ENCODE data around the gene HTR2B. TPM values are rescaled to one million over a fixed set of nuclear protein-coding genes. Genes with fewer than 3 reads are reported as not detected.

HTR2B gene
- total and polyA plus RNA-seq, 2 of the 13 experiments (the other 11 are each of a cell fraction or from before 2014, with no cell fraction given) = 0.08 TPM; not detected in 1

DNA sequence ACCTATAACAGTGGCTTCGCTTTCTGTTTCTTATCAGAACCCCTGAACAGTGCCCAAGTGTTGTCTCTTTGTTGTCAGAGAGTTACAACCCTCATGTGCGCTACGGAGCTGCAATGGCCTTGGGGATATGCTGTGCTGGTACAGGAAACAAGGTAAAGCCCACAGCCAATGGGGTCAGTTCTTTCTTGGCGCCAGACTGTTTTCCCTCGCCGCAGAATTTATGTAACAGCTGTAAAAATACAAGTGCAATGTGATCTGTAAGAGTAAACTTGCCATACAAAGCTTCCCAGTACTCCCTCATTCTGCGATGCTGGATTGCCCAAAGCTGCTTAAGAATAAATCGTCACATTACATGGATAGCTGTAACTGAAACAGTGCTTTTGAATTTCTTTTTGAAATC is 13.9 kb upstream of the HTR2B start:
- Histone ChIP-seq H3K4me3 (replicated peaks in 1 of 3; ENCODE audit: insufficient read depth in 1 of 3, low read depth in 2 of 3, low read length in 3 of 3) (no peak overlapping the region), H3K27ac (ENCODE audit: extremely low read length, insufficient read depth, low read length) (no peak overlapping the region), H3K79me2 (ENCODE audit: insufficient read depth, low read length) (no peaks in the 10 kb centered on the region), H4K20me1 (ENCODE audit: insufficient read depth, low read length) (no peaks in the 10 kb centered on the region), H3K4me1 (ENCODE audit: insufficient read depth, low read length) (peaks cover under 1% of the 10 kb centered on the region; the same call in 1 of the 2 replicates), H3K36me3 (replicated peaks in 1 of 2; ENCODE audit: control insufficient read depth in 1 of 2, insufficient read depth in 2 of 2, low read length in 2 of 2) (peaks cover 5 to 16% of the 10 kb centered on the region in 2 experiments; a peak in 4 of 5 replicates), H3K9me3 (ENCODE audit: low read length) (no peaks in the 10 kb centered on the region), H3K9ac (ENCODE audit: insufficient read depth, low read depth, low read length) (no peak overlapping the region), H3K27me3 (ENCODE audit: control insufficient read depth in 1 of 2, insufficient read depth in 2 of 2, low read length in 2 of 2) (no peaks in the 10 kb centered on the region), H3K4me2 (ENCODE audit: low read depth, low read length) (no peak overlapping the region), H2AFZ (ENCODE audit: low read length) (no peak overlapping the region)
- CTCF ChIA-PET (ENCODE audit: low intra/inter-chr PET ratio, low total read pairs) = no interaction called here
- in situ Hi-C loops (cut with HindIII; ENCODE audit: extremely low pct_ligation_motif_present, low pct_unique_long_range_greater_than_20kb) = no loop called here
- WGBS (ENCODE audit: low lambda C conversion rate) = 98% methylated on average over 8 of the region's 8 CpGs
- ATAC-seq = no peak
- no TSS peak for BruUV-seq (replicated peaks)
- DNase-seq (ENCODE audit: low spot score) = no peak
- intact Hi-C loops (cut with micrococcal nuclease; ENCODE audit: unreplicated experiment) = no loop called here
- FAIRE-seq = no peak
- POLR2A ChIA-PET = no interaction called here
- TF ChIP-seq ZNF281 (CRISPR knock-in tag; IDR thresholded peaks at IDR 0.05; ENCODE audit: borderline replicate concordance) (no peak), PAX8 (CRISPR knock-in tag; IDR thresholded peaks at IDR 0.05; ENCODE audit: borderline replicate concordance) (no peak), PBX2 (CRISPR knock-in tag; IDR thresholded peaks at IDR 0.05) (no peak), ZNF460 (CRISPR knock-in tag; IDR thresholded peaks at IDR 0.05; ENCODE audit: borderline replicate concordance) (no peak), ZNF550 (CRISPR knock-in tag; IDR thresholded peaks at IDR 0.05; ENCODE audit: borderline replicate concordance) (no peak), NFKB2 (CRISPR knock-in tag; IDR thresholded peaks at IDR 0.05; ENCODE audit: borderline replicate concordance) (no peak), SOX6 (IDR thresholded peaks at IDR 0.05) (no peak), SOX6 (CRISPR knock-in tag; IDR thresholded peaks at IDR 0.05) (no peak), ZSCAN30 (CRISPR knock-in tag; IDR thresholded peaks at IDR 0.05) (no peak), ZNF740 (CRISPR knock-in tag; IDR thresholded peaks at IDR 0.05) (no peak), ZNF333 (CRISPR knock-in tag; IDR thresholded peaks at IDR 0.05; ENCODE audit: borderline replicate concordance) (no peak), HMG20A (CRISPR knock-in tag; IDR thresholded peaks at IDR 0.05; ENCODE audit: borderline replicate concordance) (no peak), ZNF598 (CRISPR knock-in tag; IDR thresholded peaks at IDR 0.05; ENCODE audit: borderline replicate concordance) (no peak), ZNF274 (CRISPR knock-in tag; IDR thresholded peaks at IDR 0.05) (no peak), SMYD3 (CRISPR knock-in tag; IDR thresholded peaks at IDR 0.05) (no peak), RAD51 (IDR thresholded peaks at IDR 0.05; ENCODE audit: borderline replicate concordance) (no peak)
- TF ChIP-seq, protein P1, sequence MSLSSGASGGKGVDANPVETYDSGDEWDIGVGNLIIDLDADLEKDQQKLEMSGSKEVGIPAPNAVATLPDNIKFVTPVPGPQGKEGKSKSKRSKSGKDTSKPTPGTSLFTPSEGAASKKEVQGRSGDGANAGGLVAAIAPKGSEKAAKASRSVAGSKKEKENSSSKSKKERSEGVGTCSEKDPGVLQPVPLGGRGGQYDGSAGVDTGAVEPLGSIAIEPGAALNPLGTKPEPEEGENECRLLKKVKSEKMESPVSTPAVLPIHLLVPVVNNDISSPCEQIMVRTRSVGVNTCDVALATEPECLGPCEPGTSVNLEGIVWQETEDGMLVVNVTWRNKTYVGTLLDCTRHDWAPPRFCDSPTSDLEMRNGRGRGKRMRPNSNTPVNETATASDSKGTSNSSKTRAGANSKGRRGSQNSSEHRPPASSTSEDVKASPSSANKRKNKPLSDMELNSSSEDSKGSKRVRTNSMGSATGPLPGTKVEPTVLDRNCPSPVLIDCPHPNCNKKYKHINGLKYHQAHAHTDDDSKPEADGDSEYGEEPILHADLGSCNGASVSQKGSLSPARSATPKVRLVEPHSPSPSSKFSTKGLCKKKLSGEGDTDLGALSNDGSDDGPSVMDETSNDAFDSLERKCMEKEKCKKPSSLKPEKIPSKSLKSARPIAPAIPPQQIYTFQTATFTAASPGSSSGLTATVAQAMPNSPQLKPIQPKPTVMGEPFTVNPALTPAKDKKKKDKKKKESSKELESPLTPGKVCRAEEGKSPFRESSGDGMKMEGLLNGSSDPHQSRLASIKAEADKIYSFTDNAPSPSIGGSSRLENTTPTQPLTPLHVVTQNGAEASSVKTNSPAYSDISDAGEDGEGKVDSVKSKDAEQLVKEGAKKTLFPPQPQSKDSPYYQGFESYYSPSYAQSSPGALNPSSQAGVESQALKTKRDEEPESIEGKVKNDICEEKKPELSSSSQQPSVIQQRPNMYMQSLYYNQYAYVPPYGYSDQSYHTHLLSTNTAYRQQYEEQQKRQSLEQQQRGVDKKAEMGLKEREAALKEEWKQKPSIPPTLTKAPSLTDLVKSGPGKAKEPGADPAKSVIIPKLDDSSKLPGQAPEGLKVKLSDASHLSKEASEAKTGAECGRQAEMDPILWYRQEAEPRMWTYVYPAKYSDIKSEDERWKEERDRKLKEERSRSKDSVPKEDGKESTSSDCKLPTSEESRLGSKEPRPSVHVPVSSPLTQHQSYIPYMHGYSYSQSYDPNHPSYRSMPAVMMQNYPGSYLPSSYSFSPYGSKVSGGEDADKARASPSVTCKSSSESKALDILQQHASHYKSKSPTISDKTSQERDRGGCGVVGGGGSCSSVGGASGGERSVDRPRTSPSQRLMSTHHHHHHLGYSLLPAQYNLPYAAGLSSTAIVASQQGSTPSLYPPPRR (CRISPR knock-in tag; IDR thresholded peaks at IDR 0.05; ENCODE audit: borderline replicate concordance) = no peak

Measured in HepG2 (cell line).